ENCODE data around the gene SNX5. TPM values are rescaled to one million over a fixed set of nuclear protein-coding genes. Genes with fewer than 3 reads are reported as not detected.

SNX5 gene
- total RNA-seq, 1 donor from 2014 or later, result 238 TPM

GRCh38 chr20:17985388-17986018, 16.9 kb upstream of the SNX5 start:
- DNase-seq (ENCODE audit: low spot score), result no peak
- Mint-ChIP-seq H3K4me3 (no peak overlapping the region), H3K4me1 (ENCODE audit: low read depth) (peaks cover 33% of the 10 kb centered on the region), H3K27me3 (ENCODE audit: insufficient read depth) (no peaks in the 10 kb centered on the region), H3K9me3 (no peaks in the 10 kb centered on the region), H3K36me3 (ENCODE audit: low read depth) (peaks cover 32% of the 10 kb centered on the region), H3K27ac (no peak overlapping the region)
- intact Hi-C loops (cut with micrococcal nuclease), result no loop called here

- Mint-ChIP-seq H3K4me1 (ENCODE audit: low read depth) (peaks cover 37% of the 10 kb centered on the region), H3K4me3 (no peak overlapping the region), H3K36me3 (ENCODE audit: low read depth) (peaks cover 40% of the 10 kb centered on the region), H3K27me3 (ENCODE audit: insufficient read depth) (no peaks in the 10 kb centered on the region), H3K27ac (no peak overlapping the region), H3K9me3 (no peaks in the 10 kb centered on the region)
- DNase-seq (ENCODE audit: low spot score), result no peak
- intact Hi-C loops (cut with micrococcal nuclease), result no loop called here
These were observed 7.7 kb upstream of the SNX5 start for GRCh38 chr20:17976305-17976704.

GRCh38 chr20:17972121-17972520, 3.5 kb upstream of the SNX5 start:
- intact Hi-C loops (cut with micrococcal nuclease), result no loop called here
- Mint-ChIP-seq H3K27me3 (ENCODE audit: insufficient read depth) (no peaks in the 10 kb centered on the region), H3K4me1 (ENCODE audit: low read depth) (peaks cover 48% of the 10 kb centered on the region), H3K4me3 (peak overlapping the region; percentile 99), H3K9me3 (no peaks in the 10 kb centered on the region), H3K36me3 (ENCODE audit: low read depth) (peaks cover 47% of the 10 kb centered on the region), H3K27ac (no peak overlapping the region)
- no peak for DNase-seq (ENCODE audit: low spot score)

- intact Hi-C loops (cut with micrococcal nuclease), result no loop called here
- Mint-ChIP-seq H3K36me3 (ENCODE audit: low read depth) (peaks cover 51% of the 10 kb centered on the region), H3K4me3 (peak overlapping the region; percentile 99), H3K27me3 (ENCODE audit: insufficient read depth) (no peaks in the 10 kb centered on the region), H3K9me3 (no peaks in the 10 kb centered on the region), H3K4me1 (ENCODE audit: low read depth) (peaks cover 48% of the 10 kb centered on the region), H3K27ac (peak overlapping the region; percentile 63)
- DNase-seq (ENCODE audit: low spot score), result no peak
These were observed 2.9 kb upstream of the SNX5 start for GRCh38 chr20:17971300-17972013.

- no peaks in the 10 kb centered on the region for H3K9me3 Mint-ChIP-seq
- H3K4me1 Mint-ChIP-seq (ENCODE audit: low read depth), result peaks cover 52% of the 10 kb centered on the region
- H3K27me3 Mint-ChIP-seq (ENCODE audit: insufficient read depth), result no peaks in the 10 kb centered on the region
- DNase-seq (ENCODE audit: low spot score), result peak; percentile 34
- peaks cover 53% of the 10 kb centered on the region for H3K36me3 Mint-ChIP-seq (ENCODE audit: low read depth)
- H3K4me3 Mint-ChIP-seq, result peak overlapping the region; percentile 99
- H3K27ac Mint-ChIP-seq, result peak overlapping the region; percentile 98
- intact Hi-C loops (cut with micrococcal nuclease), result loop anchor here (1.0 to 10.0 kb wide), 13 partner anchors 9 to 1393 kb away; partner anchors contain the start of genes BFSP1, DSTN, DZANK1 and POLR3F
These were observed 1.4 kb upstream of the SNX5 start for GRCh38 chr20:17969884-17970409.

GRCh38 chr20:17969278-17969883, 787 bp upstream of the SNX5 start:
- Mint-ChIP-seq H3K36me3 (ENCODE audit: low read depth) (peaks cover 55% of the 10 kb centered on the region), H3K27me3 (ENCODE audit: insufficient read depth) (no peaks in the 10 kb centered on the region), H3K4me3 (peak overlapping the region; percentile 99), H3K27ac (peak overlapping the region; percentile 98), H3K4me1 (ENCODE audit: low read depth) (peaks cover 57% of the 10 kb centered on the region), H3K9me3 (no peaks in the 10 kb centered on the region)
- intact Hi-C loops (cut with micrococcal nuclease), result loop anchor here (1.0 to 10.0 kb wide), 13 partner anchors 8 to 1392 kb away; partner anchors contain the start of genes BFSP1, DSTN, DZANK1 and POLR3F
- DNase-seq (ENCODE audit: low spot score), result peak; percentile 35

- peaks cover 62% of the 10 kb centered on the region for H3K36me3 Mint-ChIP-seq (ENCODE audit: low read depth)
- H3K4me1 Mint-ChIP-seq (ENCODE audit: low read depth), result peaks cover 62% of the 10 kb centered on the region
- peak overlapping the region; percentile 90 for H3K27ac Mint-ChIP-seq
- DNase-seq (ENCODE audit: low spot score), result no peak
- H3K27me3 Mint-ChIP-seq (ENCODE audit: insufficient read depth), result no peaks in the 10 kb centered on the region
- no peaks in the 10 kb centered on the region for H3K9me3 Mint-ChIP-seq
- H3K4me3 Mint-ChIP-seq, result peak overlapping the region; percentile 99
- intact Hi-C loops (cut with micrococcal nuclease), result loop anchor here (1.0 to 10.0 kb wide), 11 partner anchors 141 to 1390 kb away; partner anchors contain the start of genes BFSP1, DSTN, RRBP1 and SEC23B
These were observed 851 bp downstream of the SNX5 start for GRCh38 chr20:17967521-17968365.

GRCh38 chr20:17966432-17967310, 1.9 kb downstream of the SNX5 start:
- intact Hi-C loops (cut with micrococcal nuclease), result loop anchor here (5.0 to 10.0 kb wide), 5 partner anchors 321 to 1389 kb away; partner anchors contain the start of genes BFSP1, SMIM26, SNRPB2 and ZNF133
- Mint-ChIP-seq H3K36me3 (ENCODE audit: low read depth) (peaks cover 59% of the 10 kb centered on the region), H3K9me3 (no peaks in the 10 kb centered on the region), H3K27me3 (ENCODE audit: insufficient read depth) (no peaks in the 10 kb centered on the region), H3K27ac (peak overlapping the region; percentile 90), H3K4me1 (ENCODE audit: low read depth) (peaks cover 60% of the 10 kb centered on the region), H3K4me3 (peak overlapping the region; percentile 99)
- DNase-seq (ENCODE audit: low spot score), result no peak

GRCh38 chr20:17965042-17965697, 3.4 kb downstream of the SNX5 start:
- H3K4me1 Mint-ChIP-seq (ENCODE audit: low read depth), result peaks cover 58% of the 10 kb centered on the region
- no peaks in the 10 kb centered on the region for H3K27me3 Mint-ChIP-seq (ENCODE audit: insufficient read depth)
- intact Hi-C loops (cut with micrococcal nuclease), result loop anchor here (5.0 to 10.0 kb wide), 5 partner anchors 322 to 1388 kb away; partner anchors contain the start of genes BFSP1, SMIM26, SNRPB2 and ZNF133
- no peaks in the 10 kb centered on the region for H3K9me3 Mint-ChIP-seq
- peak overlapping the region; percentile 90 for H3K27ac Mint-ChIP-seq
- H3K36me3 Mint-ChIP-seq (ENCODE audit: low read depth), result peaks cover 65% of the 10 kb centered on the region
- peak overlapping the region; percentile 99 for H3K4me3 Mint-ChIP-seq
- no peak for DNase-seq (ENCODE audit: low spot score)

GRCh38 chr20:17964632-17965031, 4.0 kb downstream of the SNX5 start:
- intact Hi-C loops (cut with micrococcal nuclease), result loop anchor here (5.0 to 10.0 kb wide), 5 partner anchors 323 to 1387 kb away; partner anchors contain the start of genes BFSP1, SMIM26, SNRPB2 and ZNF133
- H3K4me1 Mint-ChIP-seq (ENCODE audit: low read depth), result peaks cover 58% of the 10 kb centered on the region
- peaks cover 59% of the 10 kb centered on the region for H3K36me3 Mint-ChIP-seq (ENCODE audit: low read depth)
- peak overlapping the region; percentile 99 for H3K4me3 Mint-ChIP-seq
- H3K9me3 Mint-ChIP-seq, result no peaks in the 10 kb centered on the region
- no peaks in the 10 kb centered on the region for H3K27me3 Mint-ChIP-seq (ENCODE audit: insufficient read depth)
- DNase-seq (ENCODE audit: low spot score), result no peak
- peak overlapping the region; percentile 90 for H3K27ac Mint-ChIP-seq

GRCh38 chr20:17964073-17964472, 4.5 kb downstream of the SNX5 start:
- H3K4me3 Mint-ChIP-seq, result peak overlapping the region; percentile 99
- no peaks in the 10 kb centered on the region for H3K27me3 Mint-ChIP-seq (ENCODE audit: insufficient read depth)
- peak overlapping the region; percentile 90 for H3K27ac Mint-ChIP-seq
- H3K9me3 Mint-ChIP-seq, result no peaks in the 10 kb centered on the region
- peaks cover 63% of the 10 kb centered on the region for H3K36me3 Mint-ChIP-seq (ENCODE audit: low read depth)
- peaks cover 62% of the 10 kb centered on the region for H3K4me1 Mint-ChIP-seq (ENCODE audit: low read depth)
- no peak for DNase-seq (ENCODE audit: low spot score)
- intact Hi-C loops (cut with micrococcal nuclease), result loop anchor here (10.0 kb wide), 1 partner anchor 429 kb away; the partner anchor contains the start of gene BFSP1
